GM23338 (cell line): ENCODE data around the gene DGKB. TPM values are rescaled to one million over a fixed set of nuclear protein-coding genes. Genes with fewer than 3 reads are reported as not detected.

ENCODE experiments used
- ATAC-seq: fragments of 200-7000 bp; cut with Tn5 transposase; 3 replicates; pipeline ENCODE4 v1.9.1; 2020
- DNase-seq: peaks from one replicate; pipeline ENCODE4 v3.0.0-alpha.2; 2015; ENCODE audit warnings: low spot score
- H2AFZ ChIP-seq: fragments of 200-600 bp; sonication (generic); 2 replicates; pipeline ENCODE4 v1.8.0; 2016; ENCODE audit warnings: antibody characterized with exemption, mild to moderate bottlenecking, moderate library complexity
- H3F3A ChIP-seq: fragments of 200-600 bp; sonication (generic); replicated peaks from 2 replicates; pipeline ENCODE4 v1.8.0; 2017; ENCODE audit warnings: antibody characterized with exemption, mixed run types, low read depth
- H3K27ac ChIP-seq: fragments of 200-600 bp; sonication (generic); 2 replicates; pipeline ENCODE4 v1.6.1; 2016; ENCODE audit warnings: low read depth
- H3K27me3 ChIP-seq: fragments of 200-600 bp; sonication (generic); 2 replicates; pipeline ENCODE4 v1.8.0; 2016; ENCODE audit warnings: mild to moderate bottlenecking, mixed run types, moderate library complexity; ENCODE audit not compliant: insufficient read depth
- H3K36me3 ChIP-seq: fragments of 200-600 bp; sonication (generic); 2 replicates; pipeline ENCODE4 v1.8.0; 2016; ENCODE audit warnings: mild to moderate bottlenecking; ENCODE audit not compliant: insufficient read depth
- H3K4me1 ChIP-seq: fragments of 200-600 bp; sonication (generic); 2 replicates; pipeline ENCODE4 v1.8.0; 2016; ENCODE audit warnings: mild to moderate bottlenecking, moderate library complexity; ENCODE audit not compliant: insufficient read depth
- H3K4me2 ChIP-seq: fragments of 200-600 bp; sonication (generic); 2 replicates; pipeline ENCODE4 v1.7.1; 2017; ENCODE audit warnings: mixed run types
- H3K4me3 ChIP-seq: fragments of 200-600 bp; sonication (generic); 2 replicates; pipeline ENCODE4 v1.6.1; 2016; ENCODE audit warnings: mixed run types
- H3K79me2 ChIP-seq: fragments of 200-600 bp; sonication (generic); replicated peaks from 2 replicates; pipeline ENCODE4 v1.8.0; 2017; ENCODE audit warnings: mild to moderate bottlenecking; ENCODE audit not compliant: insufficient read depth
- H3K9me2 ChIP-seq: fragments of 200-600 bp; sonication (generic); 2 replicates; pipeline ENCODE4 v1.8.0; 2017; ENCODE audit not compliant: insufficient read depth
- H4K20me1 ChIP-seq: fragments of 200-600 bp; sonication (generic); replicated peaks from 2 replicates; pipeline ENCODE4 v1.8.0; 2017; ENCODE audit warnings: mild to moderate bottlenecking; ENCODE audit not compliant: insufficient read depth
- H3K27ac Mint-ChIP-seq: 2 replicates; pipeline ENCODE4 v1.8.0; 2020; ENCODE audit warnings: inconsistent platforms, mild to moderate bottlenecking, moderate library complexity, mixed read lengths
- H3K27me3 Mint-ChIP-seq: 3 replicates; pipeline ENCODE4 v1.8.0; 2022; ENCODE audit warnings: low read depth, mild to moderate bottlenecking, moderate library complexity, mixed read lengths, inconsistent platforms; ENCODE audit not compliant: insufficient read depth, poor library complexity
- H3K36me3 Mint-ChIP-seq: 3 replicates; pipeline ENCODE4 v1.8.0; 2021; ENCODE audit warnings: low read depth, mild to moderate bottlenecking, inconsistent platforms, moderate library complexity, mixed read lengths
- H3K4me1 Mint-ChIP-seq: 3 replicates; pipeline ENCODE4 v1.8.0; 2020; ENCODE audit warnings: mild to moderate bottlenecking, inconsistent platforms, mixed read lengths
- H3K4me3 Mint-ChIP-seq: 3 replicates; pipeline ENCODE4 v1.8.0; 2021; ENCODE audit warnings: moderate library complexity, mild to moderate bottlenecking, inconsistent platforms, mixed read lengths
- H3K9me3 Mint-ChIP-seq: 3 replicates; pipeline ENCODE4 v1.8.0; 2020; ENCODE audit warnings: moderate library complexity, mild to moderate bottlenecking, inconsistent platforms, mixed read lengths
- CREB1 ChIP-seq: fragments of 250-450 bp; sonication (Bioruptor Pico); IDR thresholded peaks from 2 replicates; pipeline ENCODE4 v1.5.0; 2020; ENCODE audit warnings: low read depth, mild to moderate bottlenecking, moderate library complexity
- CTCF ChIP-seq, 2 experiments: fragments of 200-600 bp in 1 of 2; sonication (generic) in 1 of 2; conservative IDR thresholded peaks; 2 replicates each; pipeline versions ENCODE4 v1.5.1 to v1.6.1; 2016 to 2017; ENCODE audit warnings: antibody characterized with exemption in 2 of 2, low read depth in 2 of 2, mild to moderate bottlenecking in 2 of 2, moderate library complexity in 1 of 2
- ETS1 ChIP-seq: IDR thresholded peaks from 2 replicates; pipeline ENCODE4 v1.6.1; 2016; ENCODE audit warnings: antibody characterized with exemption
- EZH2 ChIP-seq: fragments of 200-600 bp; sonication (generic); IDR thresholded peaks from one replicate; pipeline ENCODE4 v1.8.0; 2017; ENCODE audit warnings: antibody characterized with exemption, mild to moderate bottlenecking, low read depth; ENCODE audit not compliant: unreplicated experiment
- EZH2phosphoT487 ChIP-seq: fragments of 200-600 bp; sonication (generic); IDR thresholded peaks from one replicate; pipeline ENCODE4 v1.8.1; 2018; ENCODE audit warnings: antibody characterized with exemption; ENCODE audit not compliant: unreplicated experiment
- JUNB ChIP-seq: IDR thresholded peaks from one replicate; pipeline ENCODE4 v1.6.1; 2016; ENCODE audit warnings: antibody characterized with exemption; ENCODE audit not compliant: unreplicated experiment
- NANOG ChIP-seq: IDR thresholded peaks from 2 replicates; pipeline ENCODE4 v1.6.1; 2016; ENCODE audit warnings: antibody characterized with exemption, borderline replicate concordance
- POLR2AphosphoS5 ChIP-seq: IDR thresholded peaks from 2 replicates; pipeline ENCODE4 v1.6.1; 2016; ENCODE audit warnings: antibody characterized with exemption, low read depth
- REST ChIP-seq: IDR thresholded peaks from one replicate; pipeline ENCODE4 v1.6.1; 2018; ENCODE audit warnings: antibody characterized with exemption; ENCODE audit not compliant: unreplicated experiment
- STAT1 ChIP-seq: IDR thresholded peaks from one replicate; pipeline ENCODE4 v1.6.1; 2016; ENCODE audit warnings: antibody characterized with exemption; ENCODE audit not compliant: unreplicated experiment
- ZNF114 ChIP-seq: fragments of 250-450 bp; sonication (Bioruptor Pico); IDR thresholded peaks from 2 replicates; pipeline ENCODE4 v1.5.0; 2020; ENCODE audit warnings: mild to moderate bottlenecking, moderate library complexity
- ZNF331 ChIP-seq: fragments of 250-450 bp; sonication (Bioruptor Pico); IDR thresholded peaks from 2 replicates; pipeline ENCODE4 v1.5.0; 2020; ENCODE audit warnings: low read depth, mild to moderate bottlenecking, moderate library complexity
- ZNF462 ChIP-seq: fragments of 250-450 bp; sonication (Bioruptor Pico); IDR thresholded peaks from 2 replicates; pipeline ENCODE4 v1.5.0; 2020; ENCODE audit warnings: mild to moderate bottlenecking, moderate library complexity
- polyA plus RNA-seq: library from polyadenylated mRNA; unstranded; fragments of >200 nt; fragmentation: Nextera tagmentation; extraction: Ambion mirVana; gene quantifications from 2 replicates; pipeline ENCODE4 v1.2.1, GENCODE V29; 2016
- total RNA-seq: library from RNA; depleted of rRNA; stranded (reverse); fragments of >200 nt; shearing (Covaris generic); gene quantifications from 2 replicates; pipeline ENCODE4 v1.2.3, GENCODE V29; 2014

DGKB gene
- total and polyA plus RNA-seq, 2 experiments from 2014 or later = 4.8 to 11.5 TPM

- TF ChIP-seq ETS1 (no peak), CTCF (conservative IDR thresholded peaks at IDR 0.05; ENCODE audit: low read depth in 2 of 2) (no peak), CREB1 (CRISPR knock-in tag) (no peak), EZH2phosphoT487 (no peak), EZH2 (no peak), POLR2AphosphoS5 (no peak), ZNF331 (no peak), REST (no peak), ZNF114 (CRISPR knock-in tag) (no peak), ZNF462 (CRISPR knock-in tag) (no peak), NANOG (no peak), STAT1 (no peak), JUNB (no peak)
Measured at GRCh38 chr7:14630048-14630447, 272.5 kb downstream of the DGKB start.

More at GRCh38 chr7:14630048-14630447, 272.5 kb downstream of the DGKB start:
- no peak overlapping the region for H3K27ac ChIP-seq
- no peak overlapping the region for H3K27ac Mint-ChIP-seq
- no peaks in the 10 kb centered on the region for H4K20me1 ChIP-seq
- peaks cover 4% of the 10 kb centered on the region; the same call in 1 of the 2 replicates for H3K4me1 ChIP-seq
- H3K27me3 Mint-ChIP-seq = no peaks in the 10 kb centered on the region
- no peaks in the 10 kb centered on the region for H3K9me2 ChIP-seq
- H2AFZ ChIP-seq = no peak overlapping the region
- no peaks in the 10 kb centered on the region for H3K36me3 Mint-ChIP-seq
- H3F3A ChIP-seq = no peaks in the 10 kb centered on the region
- H3K79me2 ChIP-seq = no peaks in the 10 kb centered on the region
- H3K4me3 Mint-ChIP-seq = no peak overlapping the region
- no peaks in the 10 kb centered on the region for H3K36me3 ChIP-seq
- no peak overlapping the region for H3K4me3 ChIP-seq
- H3K4me2 ChIP-seq = no peak overlapping the region
- no peaks in the 10 kb centered on the region for H3K9me3 Mint-ChIP-seq
- DNase-seq (no peak), ATAC-seq (no peak)
- H3K27me3 ChIP-seq = no peaks in the 10 kb centered on the region
- H3K4me1 Mint-ChIP-seq = 0 out of 3 replicates have a peak, but pooled peaks cover 3% of the 10 kb centered on the region
